IPS DF 6.9 (cell line): ENCODE results near the gene TGM6.

ENCODE experiments used
- DNase-seq: peaks from one replicate; pipeline ENCODE4 v3.0.0-alpha.2; 2013; ENCODE audit warnings: low read depth, low spot score
- H3K27ac ChIP-seq: one replicate; pipeline ENCODE4 v1.5.1; 2013; ENCODE audit warnings: low read length, control low read depth
- H3K27me3 ChIP-seq: 2 replicates; pipeline ENCODE4 v1.6.1; 2013; ENCODE audit warnings: mild to moderate bottlenecking, low read length; ENCODE audit not compliant: control insufficient read depth, insufficient read depth
- H3K36me3 ChIP-seq: 2 replicates; pipeline ENCODE4 v1.6.1; 2013; ENCODE audit warnings: low read length; ENCODE audit not compliant: control insufficient read depth, insufficient read depth
- H3K4me1 ChIP-seq: 2 replicates; pipeline ENCODE4 v1.6.1; 2013; ENCODE audit warnings: low read length; ENCODE audit not compliant: control insufficient read depth, insufficient read depth
- H3K4me3 ChIP-seq: 2 replicates; pipeline ENCODE4 v1.5.1; 2013; ENCODE audit warnings: mild to moderate bottlenecking, low read length
- H3K9me3 ChIP-seq: 2 replicates; pipeline ENCODE4 v1.6.1; 2013; ENCODE audit warnings: low read length, inconsistent platforms; ENCODE audit not compliant: control insufficient read depth, insufficient read depth
- WGBS: extraction: QIAGEN DNeasy Blood & Tissue Kit; methylation state at CpG from one replicate; pipeline ENCODE4 v1.1.7; 2013; ENCODE audit warnings: mixed read lengths, missing lambda C conversion rate; ENCODE audit not compliant: insufficient read length, insufficient coverage; 5-methylcytosine and 5-hydroxymethylcytosine counted together

Gene TGM6

DNA sequence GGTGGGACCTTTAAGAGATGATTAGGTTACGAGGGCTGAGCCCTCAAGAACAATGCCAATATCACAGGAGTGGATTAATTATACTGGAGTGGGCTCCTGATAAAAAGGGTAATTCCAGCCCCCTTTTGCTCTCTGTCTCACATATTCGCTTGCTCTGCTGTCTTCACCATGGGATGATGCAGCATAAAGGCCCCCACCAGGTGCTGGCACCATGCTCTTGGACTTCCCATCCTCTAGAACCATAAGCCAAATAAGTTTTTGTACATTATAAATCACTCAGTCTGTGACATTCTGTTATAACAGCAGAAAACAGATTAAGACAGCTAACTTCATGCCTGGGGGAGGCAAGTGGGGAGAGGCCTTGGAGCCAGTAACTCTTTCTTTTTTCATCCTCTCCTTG lies 99.7 kb downstream of the TGM6 start:
- Histone ChIP-seq H3K36me3 (no peaks in the 10 kb centered on the region), H3K9me3 (no peaks in the 10 kb centered on the region), H3K27ac (no peak overlapping the region), H3K27me3 (no peaks in the 10 kb centered on the region), H3K4me1 (no peaks in the 10 kb centered on the region), H3K4me3 (no peak overlapping the region)
- DNase-seq, result no peak
- WGBS, result no CpG with 5 or more reads among the region's 2 CpGs
